Stimulated activated CD4-positive, alpha-beta T cell treated with anti-CD3 and anti-CD28 coated beads, Interleukin-12 subunit alpha, Interleukin-12 subunit beta, amount 100 ng/mL, for 48 hours (primary cell): Measurements from ENCODE around the gene CDKN2B.
A peak's percentile ranks its signal among the peaks of the same experiment; 100 is the strongest.

Experiments
- DNase-seq, 3 donors: peaks; one replicate each; pipeline ENCODE4 v3.0.0-alpha.2; 2020; ENCODE audit warnings: low read depth in 2 of 3, low spot score in 1 of 3

Gene CDKN2B

GRCh38 chr9:21995006-21995665 lies 14.0 kb downstream of the CDKN2B start:
- DNase-seq = peak in 1 of 3 donors; percentile 52

- DNase-seq = peak in 1 of 3 donors; percentile 26
These were observed 14.5 kb downstream of the CDKN2B start, which contains the start of gene CDKN2B-AS1 for GRCh38 chr9:21994556-21995005. Gene CDKN2B-AS1 (plus strand): TSS chr9:21994791.

GRCh38 chr9:21993893-21994555 lies 15.1 kb downstream of the CDKN2B start, which contains the start of gene CDKN2A:
Gene CDKN2A (minus strand): TSS chr9:21994392.
- DNase-seq = peak in 1 of 3 donors; percentile 42

GRCh38 chr9:21993007-21993406 lies 16.1 kb downstream of the CDKN2B start:
- DNase-seq = no peak

GRCh38 chr9:21991072-21991959 lies 17.8 kb downstream of the CDKN2B start:
- DNase-seq = no peak

- DNase-seq = no peak
These were observed 19.5 kb downstream of the CDKN2B start for GRCh38 chr9:21989440-21990189.

GRCh38 chr9:21988056-21988990 lies 20.8 kb downstream of the CDKN2B start:
- no peak for DNase-seq

- no peak for DNase-seq
These were observed 23.0 kb downstream of the CDKN2B start for GRCh38 chr9:21985964-21986667.

- no peak for DNase-seq
These were observed 25.0 kb downstream of the CDKN2B start for GRCh38 chr9:21984101-21984500.

GRCh38 chr9:21983561-21983935 lies 25.6 kb downstream of the CDKN2B start:
- DNase-seq = no peak

- DNase-seq = no peak
These were observed 26.1 kb downstream of the CDKN2B start for GRCh38 chr9:21982861-21983560.

GRCh38 chr9:21982391-21982790 lies 26.7 kb downstream of the CDKN2B start:
- DNase-seq = no peak

- no peak for DNase-seq
These were observed 32.7 kb downstream of the CDKN2B start for GRCh38 chr9:21976334-21976875.

- peak in 2 of 3 donors; percentile 30 to 37 for DNase-seq
These were observed 34.2 kb downstream of the CDKN2B start for GRCh38 chr9:21974722-21975409.

- no peak for DNase-seq
These were observed 34.8 kb downstream of the CDKN2B start for GRCh38 chr9:21974343-21974721.

- DNase-seq = no peak
These were observed 36.7 kb downstream of the CDKN2B start for GRCh38 chr9:21972361-21972760.

GRCh38 chr9:21970800-21971640 lies 38.1 kb downstream of the CDKN2B start:
- DNase-seq = no peak
